GM12875 (cell line): Measurements from ENCODE around the gene DPT.
"Not testable (repeated sequence)": the region's sequence is repeated elsewhere in the genome, so short reads cannot be mapped to it uniquely, and the experiment has no call there.

Experiments
- H3K4me3 ChIP-seq: one replicate; pipeline ENCODE4 v1.5.1; 2011; ENCODE audit warnings: low read depth, low read length, control low read depth
- CTCF ChIP-seq: IDR thresholded peaks from 2 replicates; pipeline ENCODE4 v1.5.1; 2011; ENCODE audit warnings: low read depth, mild to moderate bottlenecking, control low read depth, inconsistent platforms, low read length, moderate library complexity, borderline replicate concordance; ENCODE audit not compliant: insufficient read depth

Gene DPT

GRCh38 chr1:168728473-168729404, at the start of gene DPT:
Gene DPT, minus strand, starts transcription at chr1:168729206. Its CDS starts 32 bp downstream, at chr1:168729174.
- H3K4me3 ChIP-seq = no peak within 1 kb of the TSS
- no peak for TF ChIP-seq CTCF

DNA sequence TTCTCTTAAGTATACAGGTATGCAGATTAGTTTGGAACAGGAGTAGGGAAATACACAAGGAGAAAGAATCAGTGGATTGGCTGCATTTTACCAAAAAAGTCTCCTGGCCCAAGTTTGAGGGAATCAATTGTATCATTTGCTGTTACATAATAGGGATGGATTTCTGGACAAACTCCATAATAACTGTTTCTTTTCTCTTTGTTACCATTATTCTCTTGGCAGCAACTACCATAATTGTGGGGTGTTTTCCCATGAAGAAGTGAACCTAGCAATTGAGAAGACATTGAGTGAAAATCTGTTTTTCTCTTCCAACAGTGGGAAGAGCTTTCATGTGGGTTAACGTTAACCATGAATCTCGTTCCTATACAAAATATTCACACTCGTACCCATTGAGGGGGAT, 46.4 kb upstream of the DPT start:
- no peak overlapping the region for H3K4me3 ChIP-seq
- no peak for TF ChIP-seq CTCF

- no peak overlapping the region for H3K4me3 ChIP-seq
- TF ChIP-seq CTCF = no peak
Measured at GRCh38 chr1:168774241-168774640, 45.2 kb upstream of the DPT start.

- H3K4me3 ChIP-seq = no peak overlapping the region
- no peak for TF ChIP-seq CTCF
Measured at GRCh38 chr1:168772428-168773060, 43.5 kb upstream of the DPT start.

DNA sequence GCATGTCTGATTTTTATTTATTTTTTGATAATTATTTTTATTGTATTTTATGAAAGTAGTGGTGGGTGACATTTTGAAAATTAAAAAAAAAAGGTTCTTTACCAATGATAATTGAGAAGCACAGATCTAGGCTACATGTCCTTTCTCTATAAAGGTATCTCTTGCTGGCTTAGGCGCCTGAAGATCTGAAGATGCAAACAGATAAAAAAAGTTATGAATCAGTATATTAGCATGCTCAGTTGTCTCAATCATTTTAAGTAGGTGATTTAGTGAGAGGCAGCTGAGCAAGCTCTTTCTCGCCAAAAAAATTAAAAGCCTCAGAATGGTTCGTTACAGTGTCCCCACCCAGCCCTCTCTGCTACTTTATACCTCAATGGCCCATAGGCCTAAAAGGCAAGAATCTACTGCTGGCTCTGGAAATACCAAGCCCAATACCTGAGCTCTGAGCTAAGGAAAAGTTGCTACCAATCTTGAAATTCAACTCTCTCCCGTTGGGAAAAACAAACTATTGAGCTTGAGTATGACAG, 42.2 kb upstream of the DPT start:
- no peak for TF ChIP-seq CTCF
- H3K4me3 ChIP-seq = no peak overlapping the region

DNA sequence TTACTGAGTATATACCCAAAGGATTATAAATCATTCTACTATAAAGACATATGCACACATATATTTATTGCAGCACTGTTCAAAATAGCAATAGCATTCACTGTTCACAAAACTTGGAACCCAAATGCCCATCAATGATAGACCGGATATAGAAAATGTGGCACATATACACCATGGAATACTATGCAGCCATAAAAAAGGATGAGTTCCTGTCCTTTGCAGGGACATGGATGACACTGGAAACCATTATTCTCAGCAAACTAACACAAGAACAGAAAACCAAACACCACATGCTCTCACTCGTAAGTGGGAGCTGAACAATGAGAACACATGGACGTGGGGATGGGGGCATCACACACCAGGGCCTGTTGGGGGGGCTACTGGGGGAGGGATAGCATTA, 40.9 kb upstream of the DPT start:
- H3K4me3 ChIP-seq = not testable (repeated sequence)

GRCh38 chr1:168767894-168768584, 39.0 kb upstream of the DPT start:
- H3K4me3 ChIP-seq = no peak overlapping the region
- no peak for TF ChIP-seq CTCF
